Neural cell (in vitro differentiated cells): Measurements from ENCODE around the gene STXBP2. TPM values are rescaled to one million over a fixed set of nuclear protein-coding genes. Genes with fewer than 3 reads are reported as not detected.
A peak's percentile ranks its signal among the peaks of the same experiment; 100 is the strongest.

Experiments used
- H2AFZ ChIP-seq: fragments of 200-600, 300-800 bp; sonication (generic), shearing (Covaris generic); 2 replicates; pipeline ENCODE4 v1.6.0; 2014; ENCODE audit warnings: low read depth, mild to moderate bottlenecking, antibody characterized with exemption, low read length, moderate library complexity
- H3F3A ChIP-seq: fragments of 200-600 bp; shearing (Covaris generic); 2 replicates; pipeline ENCODE4 v1.6.1; 2016; ENCODE audit warnings: mild to moderate bottlenecking, moderate library complexity, mixed read lengths, antibody characterized with exemption, low read length; ENCODE audit not compliant: insufficient read depth, poor library complexity, severe bottlenecking
- H3K27ac ChIP-seq: fragments of 200-600, 300-800 bp; sonication (generic), shearing (Covaris generic); 2 replicates; pipeline ENCODE4 v1.5.1; 2014; ENCODE audit warnings: mild to moderate bottlenecking, low read length, moderate library complexity
- H3K27me3 ChIP-seq: fragments of 300-800, 200-600 bp; sonication (generic), shearing (Covaris generic); 2 replicates; pipeline ENCODE4 v1.6.0; 2014; ENCODE audit warnings: mild to moderate bottlenecking, low read depth, low read length, moderate library complexity; ENCODE audit not compliant: insufficient read depth
- H3K36me3 ChIP-seq: fragments of 300-800, 200-600 bp; sonication (generic), shearing (Covaris generic); 2 replicates; pipeline ENCODE4 v1.5.1; 2014; ENCODE audit warnings: mild to moderate bottlenecking, antibody characterized with exemption, low read length, moderate library complexity; ENCODE audit not compliant: insufficient read depth
- H3K4me2 ChIP-seq: fragments of 300-800, 200-600 bp; sonication (generic), shearing (Covaris generic); 2 replicates; pipeline ENCODE4 v1.6.0; 2014; ENCODE audit warnings: mild to moderate bottlenecking, low read length
- H3K4me3 ChIP-seq: fragments of 300-800, 200-600 bp; sonication (generic), shearing (Covaris generic); 2 replicates; pipeline ENCODE4 v1.5.1; 2014; ENCODE audit warnings: mild to moderate bottlenecking, low read length, moderate library complexity
- H3K79me2 ChIP-seq: fragments of 200-600 bp; shearing (Covaris generic); replicated peaks from 2 replicates; pipeline ENCODE4 v1.6.0; 2014; ENCODE audit warnings: mild to moderate bottlenecking, low read length, moderate library complexity; ENCODE audit not compliant: insufficient read depth
- H3K9ac ChIP-seq: fragments of 300-800, 200-600 bp; sonication (generic), shearing (Covaris generic); 2 replicates; pipeline ENCODE4 v1.6.1; 2016; ENCODE audit warnings: mild to moderate bottlenecking, low read length, mixed read lengths
- H3K9me2 ChIP-seq: fragments of 200-600 bp; shearing (Covaris generic); 2 replicates; pipeline ENCODE4 v1.6.1; 2016; ENCODE audit warnings: mild to moderate bottlenecking, low read length, mixed read lengths; ENCODE audit not compliant: insufficient read depth
- H3K9me3 ChIP-seq: fragments of 200-600, 300-800 bp; sonication (generic), shearing (Covaris generic); 2 replicates; pipeline ENCODE4 v1.6.1; 2016; ENCODE audit warnings: mild to moderate bottlenecking, mixed run types, low read length, moderate library complexity, mixed read lengths
- H4K20me1 ChIP-seq: fragments of 200-600 bp; shearing (Covaris generic); 2 replicates; pipeline ENCODE4 v1.6.1; 2016; ENCODE audit warnings: mild to moderate bottlenecking, mixed run types; ENCODE audit not compliant: insufficient read depth
- CTCF ChIP-seq: fragments of 450-650 bp; IDR thresholded peaks from 2 replicates; pipeline ENCODE4 v1.5.1; 2014; ENCODE audit warnings: antibody characterized with exemption, mild to moderate bottlenecking, moderate library complexity; ENCODE audit not compliant: poor library complexity, severe bottlenecking
- EP300 ChIP-seq: fragments of 450-650 bp; conservative IDR thresholded peaks from 2 replicates; pipeline ENCODE4 v1.6.1; 2014; ENCODE audit warnings: antibody characterized with exemption, mild to moderate bottlenecking, moderate library complexity; ENCODE audit not compliant: poor library complexity, severe bottlenecking
- EZH2 ChIP-seq: fragments of 200-600, 300-800 bp; shearing (Covaris generic), sonication (generic); IDR thresholded peaks from 2 replicates; pipeline ENCODE4 v1.6.1; 2014; ENCODE audit warnings: antibody characterized with exemption, low read length, borderline replicate concordance, mild to moderate bottlenecking; ENCODE audit not compliant: insufficient read depth, poor library complexity, severe bottlenecking
- MXI1 ChIP-seq: fragments of 450-650 bp; conservative IDR thresholded peaks from 2 replicates; pipeline ENCODE4 v1.6.1; 2014; ENCODE audit warnings: antibody characterized with exemption, mild to moderate bottlenecking; ENCODE audit not compliant: poor library complexity, severe bottlenecking
- POLR2AphosphoS5 ChIP-seq: IDR thresholded peaks from 2 replicates; pipeline ENCODE4 v1.6.1; 2012
- RAD21 ChIP-seq: fragments of 450-650 bp; conservative IDR thresholded peaks from 2 replicates; pipeline ENCODE4 v1.6.1; 2014; ENCODE audit warnings: antibody characterized with exemption, mild to moderate bottlenecking, moderate library complexity
- SMC3 ChIP-seq: fragments of 450-650 bp; conservative IDR thresholded peaks from 2 replicates; pipeline ENCODE4 v1.6.1; 2014; ENCODE audit warnings: antibody characterized with exemption, mild to moderate bottlenecking, moderate library complexity; ENCODE audit not compliant: poor library complexity
- TAF1 ChIP-seq: IDR thresholded peaks from 2 replicates; pipeline ENCODE4 v1.6.1; 2012; ENCODE audit warnings: low read depth
- polyA plus RNA-seq: library from polyadenylated mRNA; depleted of rRNA; stranded (reverse); fragments of >200 nt; gene quantifications from 2 replicates; pipeline ENCODE4 v1.2.3, GENCODE V29; 2014
- TF ChIP-seq, protein P1 (sequence below): IDR thresholded peaks from 2 replicates; pipeline ENCODE4 v1.6.1; 2012; ENCODE audit warnings: borderline replicate concordance

The STXBP2 gene
- polyA plus RNA-seq, 1 donor from 2014 or later: 1.7 TPM

- H3K4me3 ChIP-seq: peak overlapping the region; percentile 100
- no peaks in the 10 kb centered on the region for H3F3A ChIP-seq
- H3K9ac ChIP-seq: no peak overlapping the region
- peaks cover 8% of the 10 kb centered on the region for H3K79me2 ChIP-seq
- H3K27me3 ChIP-seq: no peaks in the 10 kb centered on the region
- H3K4me2 ChIP-seq: no peak overlapping the region
- no peaks in the 10 kb centered on the region for H3K36me3 ChIP-seq
- TF ChIP-seq POLR2AphosphoS5 (no peak), MXI1 (no peak), RAD21 (no peak), CTCF (no peak), EP300 (no peak), SMC3 (no peak), TAF1 (no peak), EZH2 (no peak)
- TF ChIP-seq, protein P1, sequence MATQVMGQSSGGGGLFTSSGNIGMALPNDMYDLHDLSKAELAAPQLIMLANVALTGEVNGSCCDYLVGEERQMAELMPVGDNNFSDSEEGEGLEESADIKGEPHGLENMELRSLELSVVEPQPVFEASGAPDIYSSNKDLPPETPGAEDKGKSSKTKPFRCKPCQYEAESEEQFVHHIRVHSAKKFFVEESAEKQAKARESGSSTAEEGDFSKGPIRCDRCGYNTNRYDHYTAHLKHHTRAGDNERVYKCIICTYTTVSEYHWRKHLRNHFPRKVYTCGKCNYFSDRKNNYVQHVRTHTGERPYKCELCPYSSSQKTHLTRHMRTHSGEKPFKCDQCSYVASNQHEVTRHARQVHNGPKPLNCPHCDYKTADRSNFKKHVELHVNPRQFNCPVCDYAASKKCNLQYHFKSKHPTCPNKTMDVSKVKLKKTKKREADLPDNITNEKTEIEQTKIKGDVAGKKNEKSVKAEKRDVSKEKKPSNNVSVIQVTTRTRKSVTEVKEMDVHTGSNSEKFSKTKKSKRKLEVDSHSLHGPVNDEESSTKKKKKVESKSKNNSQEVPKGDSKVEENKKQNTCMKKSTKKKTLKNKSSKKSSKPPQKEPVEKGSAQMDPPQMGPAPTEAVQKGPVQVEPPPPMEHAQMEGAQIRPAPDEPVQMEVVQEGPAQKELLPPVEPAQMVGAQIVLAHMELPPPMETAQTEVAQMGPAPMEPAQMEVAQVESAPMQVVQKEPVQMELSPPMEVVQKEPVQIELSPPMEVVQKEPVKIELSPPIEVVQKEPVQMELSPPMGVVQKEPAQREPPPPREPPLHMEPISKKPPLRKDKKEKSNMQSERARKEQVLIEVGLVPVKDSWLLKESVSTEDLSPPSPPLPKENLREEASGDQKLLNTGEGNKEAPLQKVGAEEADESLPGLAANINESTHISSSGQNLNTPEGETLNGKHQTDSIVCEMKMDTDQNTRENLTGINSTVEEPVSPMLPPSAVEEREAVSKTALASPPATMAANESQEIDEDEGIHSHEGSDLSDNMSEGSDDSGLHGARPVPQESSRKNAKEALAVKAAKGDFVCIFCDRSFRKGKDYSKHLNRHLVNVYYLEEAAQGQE: no peak
- no peaks in the 10 kb centered on the region for H3K9me3 ChIP-seq
- no peak overlapping the region for H2AFZ ChIP-seq
- no peaks in the 10 kb centered on the region for H4K20me1 ChIP-seq
- no peaks in the 10 kb centered on the region for H3K9me2 ChIP-seq
- H3K27ac ChIP-seq: no peak overlapping the region
Observed at GRCh38 chr19:7682175-7682855, 45.4 kb downstream of the STXBP2 start.

- H3K27ac ChIP-seq: no peak overlapping the region
- H3K79me2 ChIP-seq: peaks cover 8% of the 10 kb centered on the region
- H3K4me2 ChIP-seq: no peak overlapping the region
- H3K9me2 ChIP-seq: no peaks in the 10 kb centered on the region
- H3F3A ChIP-seq: no peaks in the 10 kb centered on the region
- TF ChIP-seq RAD21: no peak
- TF ChIP-seq SMC3: no peak
- TF ChIP-seq EP300: no peak
- TF ChIP-seq, protein P1: no peak
- no peak for TF ChIP-seq TAF1
- TF ChIP-seq POLR2AphosphoS5: no peak
- TF ChIP-seq MXI1: no peak
- TF ChIP-seq EZH2: no peak
- no peak for TF ChIP-seq CTCF
- H3K9me3 ChIP-seq: no peaks in the 10 kb centered on the region
- H4K20me1 ChIP-seq: no peaks in the 10 kb centered on the region
- H3K36me3 ChIP-seq: no peaks in the 10 kb centered on the region
- H3K4me3 ChIP-seq: no peak overlapping the region
- no peak overlapping the region for H2AFZ ChIP-seq
- no peaks in the 10 kb centered on the region for H3K27me3 ChIP-seq
- no peak overlapping the region for H3K9ac ChIP-seq
Observed at GRCh38 chr19:7685546-7686445, 48.9 kb downstream of the STXBP2 start.
